GM15510 (cell line): ENCODE measurements around the gene ACCSL.

Experiments used
- POLR2A ChIP-seq: IDR thresholded peaks from 3 replicates; pipeline ENCODE4 v1.6.1; 2011; ENCODE audit warnings: borderline replicate concordance; ENCODE audit not compliant: insufficient read length; ENCODE audit errors: extremely low read depth

The ACCSL gene

DNA sequence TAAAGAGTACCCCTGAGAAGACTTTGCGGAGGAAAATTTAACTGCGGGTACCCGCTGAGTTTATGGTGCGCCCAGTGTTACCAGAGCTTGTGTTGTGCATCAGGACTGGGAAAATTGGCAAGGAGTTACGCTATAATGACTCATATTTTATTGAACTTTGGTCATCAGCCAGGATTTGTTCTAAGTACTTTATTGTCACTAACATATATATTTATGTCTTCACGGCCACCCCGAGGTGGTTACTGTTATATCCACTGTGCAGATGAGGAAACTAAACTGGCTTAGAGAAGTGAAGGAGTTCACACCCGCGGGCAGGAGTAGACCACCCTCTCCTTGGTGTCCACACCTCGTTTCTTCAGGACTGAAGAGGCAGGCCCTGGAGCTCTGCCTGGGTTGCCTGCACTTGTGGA, 19.0 kb downstream of the ACCSL start:
- TF ChIP-seq POLR2A, result no peak

DNA sequence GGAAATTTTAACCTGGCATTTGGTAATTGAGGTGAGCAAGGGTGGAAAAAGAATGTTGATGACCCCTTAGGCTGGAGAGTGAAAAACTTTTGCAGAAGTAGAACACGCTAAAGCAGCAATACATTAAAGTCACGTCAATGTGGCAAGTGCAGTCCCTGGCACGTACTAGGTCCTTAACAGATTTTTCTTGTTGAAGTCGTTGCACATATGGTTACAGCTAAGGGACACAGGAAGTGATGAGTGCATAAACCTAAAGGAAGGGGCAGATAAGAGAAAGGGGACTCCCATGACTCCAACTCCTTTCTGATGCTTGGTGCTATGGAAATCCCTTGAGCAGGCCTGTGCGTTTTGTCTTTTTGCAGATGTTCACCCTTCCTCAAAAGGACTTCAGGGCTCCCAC, 19.5 kb downstream of the ACCSL start:
- no peak for TF ChIP-seq POLR2A

DNA sequence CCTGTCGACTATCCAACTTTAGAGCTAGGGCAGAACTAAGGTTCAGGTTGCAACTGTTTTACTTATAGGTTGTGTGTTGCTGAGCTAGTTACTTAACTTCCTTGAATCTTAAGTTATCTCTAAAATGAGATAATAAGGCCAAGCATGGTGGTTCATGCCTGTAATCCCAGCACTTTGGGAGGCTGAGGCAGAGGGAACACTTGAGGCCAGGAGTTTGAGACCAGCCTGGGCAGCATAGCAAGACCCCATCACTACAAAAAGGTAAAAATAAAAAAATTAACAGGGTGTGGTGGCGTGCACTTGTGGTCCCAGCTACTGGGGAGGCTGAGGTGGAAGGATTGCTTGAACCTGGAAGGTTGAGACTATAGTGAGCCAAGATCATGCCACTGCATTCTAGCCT, 20.4 kb downstream of the ACCSL start:
- no peak for TF ChIP-seq POLR2A

DNA sequence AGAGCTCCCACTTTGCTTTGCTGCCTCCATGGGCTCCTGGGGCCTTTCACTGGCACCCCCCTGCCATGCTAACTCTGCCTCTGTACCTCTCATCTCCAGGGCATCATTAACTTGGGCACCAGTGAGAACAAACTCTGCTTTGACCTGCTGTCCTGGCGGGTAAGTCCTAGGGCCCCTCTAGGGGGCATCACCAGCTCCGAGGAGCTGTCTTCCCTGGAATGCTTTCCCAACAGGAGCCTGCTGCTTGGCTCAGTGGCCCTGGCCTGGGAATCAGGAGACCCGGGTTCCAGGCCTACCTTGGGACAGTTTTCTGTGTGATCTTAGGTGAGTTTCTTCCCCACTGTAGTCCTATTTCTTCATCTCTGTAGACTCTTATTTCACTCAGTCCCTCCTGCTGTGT, 23.4 kb downstream of the ACCSL start:
- TF ChIP-seq POLR2A, result no peak

DNA sequence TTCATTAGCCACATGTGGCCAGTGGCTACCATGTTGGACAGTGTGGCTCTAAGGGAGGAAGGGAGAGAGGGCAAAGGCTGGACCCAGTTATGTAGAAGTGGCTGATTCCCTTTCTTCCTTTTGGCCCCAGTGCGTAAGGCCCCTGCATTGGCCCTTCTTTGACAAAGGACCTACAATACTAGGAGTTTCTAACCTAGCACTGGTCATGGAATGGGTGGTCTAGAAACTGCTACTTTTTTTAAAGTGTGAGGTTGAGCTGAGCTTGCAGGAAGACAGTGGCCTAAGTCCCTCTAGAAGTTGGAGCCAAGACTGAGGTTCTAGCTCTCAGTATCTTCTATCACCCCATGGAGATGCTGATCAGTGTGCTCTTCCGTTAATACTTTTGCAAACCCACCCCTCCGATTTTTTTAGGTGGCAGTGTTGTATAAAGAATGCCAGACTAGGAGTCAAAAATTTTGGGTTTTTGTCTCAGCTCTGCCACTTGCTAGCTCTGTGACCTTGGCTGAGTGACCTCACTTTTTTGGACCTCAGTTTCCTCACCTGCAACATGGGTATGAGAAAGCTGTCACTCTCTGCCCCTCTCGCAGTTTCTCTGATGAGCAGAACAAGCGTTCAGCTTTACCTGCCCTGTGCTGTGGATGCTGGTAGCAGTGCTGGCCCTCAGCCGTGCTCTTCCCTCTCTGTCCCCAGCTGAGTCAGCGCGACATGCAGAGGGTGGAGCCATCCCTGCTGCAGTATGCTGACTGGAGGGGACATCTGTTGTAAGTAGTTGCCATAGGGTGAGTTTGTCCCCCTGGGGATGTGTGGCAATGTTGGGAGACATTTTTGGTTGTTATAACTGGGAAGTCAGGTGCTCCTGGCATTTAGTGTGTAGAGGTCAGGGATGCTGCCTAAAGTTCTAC, 25.2 kb downstream of the ACCSL start:
- TF ChIP-seq POLR2A, result no peak

DNA sequence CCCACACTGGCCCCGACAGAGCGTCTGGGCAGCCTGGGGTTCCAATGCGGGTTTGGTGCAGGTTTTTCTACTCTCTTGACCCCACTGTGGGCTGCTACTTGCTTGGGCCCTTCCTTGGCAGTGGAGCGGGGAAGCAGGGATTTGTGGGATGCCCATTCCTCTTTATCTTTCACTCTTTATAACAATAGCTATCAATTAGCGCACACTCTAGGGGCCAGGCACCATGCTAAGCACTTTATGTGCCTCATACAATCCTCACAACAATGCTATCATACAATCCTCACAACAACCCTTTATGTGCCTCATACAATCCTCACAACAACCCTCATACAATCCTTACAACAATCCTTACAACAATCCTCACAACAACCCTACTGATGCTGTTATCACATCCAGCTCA, 31.0 kb downstream of the ACCSL start:
- TF ChIP-seq POLR2A, result no peak

DNA sequence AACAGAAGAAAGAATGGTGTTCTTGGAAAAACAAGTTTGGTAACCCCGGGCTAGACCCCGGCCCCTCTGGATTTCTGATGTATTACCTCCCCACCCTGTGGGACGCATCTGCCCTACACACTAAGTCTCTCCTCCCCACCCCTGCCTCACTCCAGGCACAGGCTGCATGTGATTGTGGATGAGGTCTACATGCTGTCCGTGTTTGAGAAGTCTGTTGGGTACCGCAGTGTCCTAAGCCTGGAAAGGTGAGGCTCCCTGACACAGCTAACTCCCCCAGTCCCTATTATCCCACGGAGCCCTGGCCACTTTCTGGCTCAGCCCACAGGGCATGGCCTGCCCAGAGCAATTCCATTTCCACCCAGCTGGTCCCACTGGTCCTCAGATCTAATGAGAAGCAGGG, 31.6 kb downstream of the ACCSL start:
- TF ChIP-seq POLR2A, result no peak

DNA sequence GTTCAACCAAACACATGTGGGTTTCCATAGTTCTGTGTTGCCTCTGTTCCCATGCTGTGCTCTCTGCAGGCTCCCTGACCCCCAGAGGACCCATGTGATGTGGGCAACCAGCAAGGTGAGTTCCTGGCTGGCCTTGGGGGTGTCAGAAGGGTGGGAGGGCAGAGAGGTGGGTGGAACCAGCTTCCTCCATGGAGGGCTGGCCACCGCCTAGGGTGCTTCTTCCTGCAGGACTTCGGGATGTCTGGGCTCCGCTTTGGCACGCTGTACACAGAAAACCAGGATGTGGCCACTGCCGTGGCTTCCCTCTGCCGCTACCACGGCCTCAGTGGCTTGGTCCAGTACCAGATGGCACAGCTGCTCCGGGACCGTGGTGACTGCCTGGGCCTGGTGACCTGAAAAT, 33.2 kb downstream of the ACCSL start:
- TF ChIP-seq POLR2A, result no peak

DNA sequence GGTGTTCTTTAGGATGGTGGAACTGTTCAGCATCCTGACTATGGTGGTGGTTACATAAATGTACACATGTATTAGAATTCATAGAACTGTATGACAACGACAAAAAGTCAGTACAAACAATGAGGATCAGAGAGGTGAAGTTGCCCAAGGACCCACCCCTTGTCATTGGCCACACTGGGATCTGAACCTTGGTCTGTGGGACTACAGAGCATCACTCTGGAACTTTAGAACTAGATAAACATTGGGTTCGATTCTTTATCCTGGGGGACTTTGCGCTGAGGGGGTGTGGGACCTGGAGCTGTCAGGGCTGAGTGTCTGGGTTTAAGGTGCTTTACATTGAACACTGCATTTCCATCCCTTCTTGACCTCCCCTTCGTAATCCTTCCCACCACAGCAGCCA, 34.9 kb downstream of the ACCSL start:
- no peak for TF ChIP-seq POLR2A

DNA sequence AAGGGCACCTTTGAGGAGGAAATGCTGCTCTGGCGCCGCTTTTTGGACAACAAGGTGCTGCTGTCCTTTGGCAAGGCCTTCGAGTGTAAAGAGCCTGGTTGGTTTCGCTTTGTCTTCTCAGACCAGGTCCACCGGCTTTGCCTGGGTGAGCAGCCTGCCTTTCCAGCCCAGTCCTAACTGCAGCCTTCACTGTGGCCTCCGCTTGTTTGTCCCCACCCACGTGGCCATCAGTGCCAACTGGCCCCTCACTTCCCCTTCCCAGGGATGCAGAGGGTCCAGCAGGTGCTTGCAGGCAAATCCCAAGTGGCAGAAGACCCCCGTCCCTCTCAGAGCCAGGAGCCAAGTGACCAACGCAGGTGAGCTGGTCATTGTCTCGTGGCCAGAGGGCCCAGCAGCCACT, 35.7 kb downstream of the ACCSL start:
- TF ChIP-seq POLR2A, result no peak

DNA sequence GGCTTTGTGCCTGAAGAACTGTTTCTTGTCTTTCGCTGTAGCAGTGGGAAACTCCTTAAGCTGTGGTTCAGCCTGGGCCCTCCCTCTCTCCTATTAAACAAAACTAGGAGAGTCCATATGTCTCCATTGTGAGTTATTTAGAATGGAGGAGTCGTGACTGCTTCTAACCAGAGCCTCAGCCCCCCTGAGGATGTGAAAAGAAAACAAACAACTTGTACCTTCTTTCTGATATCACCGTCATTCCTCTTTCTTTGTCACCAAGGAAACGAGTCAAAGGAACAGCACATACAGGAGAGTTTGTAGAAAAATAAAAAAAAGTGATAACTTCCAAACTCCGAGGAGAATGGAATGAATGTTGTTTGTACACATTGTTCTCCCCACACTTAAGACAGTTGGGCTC, 36.1 kb downstream of the ACCSL start:
- TF ChIP-seq POLR2A, result no peak

DNA sequence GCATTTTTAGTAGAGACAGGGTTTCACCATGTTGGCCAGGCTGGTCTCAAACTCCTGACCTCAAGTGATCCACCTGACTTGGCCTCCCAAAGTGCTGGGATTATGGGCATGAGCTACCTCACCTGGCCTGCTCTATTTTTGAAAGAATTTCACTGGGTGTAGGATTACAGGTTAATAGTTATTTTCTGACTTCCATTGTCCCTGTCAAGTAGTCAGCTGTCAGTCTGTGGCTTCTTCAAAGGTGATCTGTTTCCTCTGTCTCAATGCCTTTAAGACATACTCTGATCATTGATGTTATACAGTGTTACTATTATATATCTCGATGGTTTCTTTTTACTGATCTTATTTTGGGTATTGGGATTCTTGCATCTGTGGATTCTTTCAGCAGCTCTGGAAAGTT, 37.5 kb downstream of the ACCSL start:
- no peak for TF ChIP-seq POLR2A

DNA sequence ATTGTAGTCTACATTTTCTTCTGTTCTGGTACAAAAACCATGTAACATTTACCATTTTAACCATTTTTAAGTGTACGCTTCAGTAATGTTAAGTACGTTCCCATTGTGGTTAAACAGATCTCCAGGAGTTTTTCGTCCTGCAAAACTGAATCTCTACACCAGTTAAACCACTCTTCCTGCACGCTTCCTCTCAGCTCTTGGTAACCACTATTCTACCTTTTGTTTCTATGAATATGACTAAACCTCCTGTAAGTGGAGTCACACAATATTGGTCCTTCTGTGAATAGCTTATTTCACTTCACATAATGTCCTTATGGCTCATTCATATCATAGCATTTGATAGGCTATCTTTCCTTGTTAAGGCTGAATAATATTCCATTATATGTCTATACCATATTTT, 40.6 kb downstream of the ACCSL start:
- TF ChIP-seq POLR2A, result no peak

DNA sequence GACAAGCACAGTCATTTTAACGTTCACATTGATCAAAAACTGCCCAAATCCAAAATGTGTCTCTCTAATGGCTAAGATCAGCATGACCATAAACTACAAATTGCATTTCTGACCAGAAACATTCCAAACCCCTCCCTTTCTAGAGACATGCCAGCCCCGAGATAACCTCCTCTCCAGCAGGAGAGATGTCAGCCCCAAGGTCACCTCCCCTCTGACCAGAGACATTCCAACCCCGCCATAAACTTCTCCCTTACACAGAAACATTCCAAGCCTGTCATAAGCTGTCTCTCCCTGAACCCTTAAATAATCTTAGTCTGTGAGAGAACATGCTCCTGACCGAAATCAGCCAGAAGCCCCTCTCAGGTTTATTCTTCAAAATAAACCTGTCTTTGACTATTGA, 41.1 kb downstream of the ACCSL start:
- TF ChIP-seq POLR2A, result no peak

DNA sequence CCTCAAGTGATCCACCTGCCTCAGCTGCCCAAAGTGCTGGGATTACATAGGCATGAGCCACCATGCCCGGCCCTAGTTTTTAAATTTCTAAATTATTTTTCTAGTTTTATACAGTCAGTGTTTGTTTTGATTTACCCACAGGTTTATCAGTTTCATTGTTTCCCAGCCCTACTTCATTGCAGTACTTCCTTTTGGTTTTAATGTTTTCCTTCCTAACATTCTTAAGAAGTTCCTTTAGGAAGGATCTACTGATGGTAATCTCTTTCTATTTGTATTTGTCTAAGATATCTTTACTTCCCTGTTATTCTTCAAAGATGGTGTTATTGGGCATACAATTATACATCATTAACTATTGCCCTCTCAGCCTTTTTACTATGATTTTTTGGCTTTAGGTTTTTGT, 42.8 kb downstream of the ACCSL start:
- TF ChIP-seq POLR2A, result no peak

DNA sequence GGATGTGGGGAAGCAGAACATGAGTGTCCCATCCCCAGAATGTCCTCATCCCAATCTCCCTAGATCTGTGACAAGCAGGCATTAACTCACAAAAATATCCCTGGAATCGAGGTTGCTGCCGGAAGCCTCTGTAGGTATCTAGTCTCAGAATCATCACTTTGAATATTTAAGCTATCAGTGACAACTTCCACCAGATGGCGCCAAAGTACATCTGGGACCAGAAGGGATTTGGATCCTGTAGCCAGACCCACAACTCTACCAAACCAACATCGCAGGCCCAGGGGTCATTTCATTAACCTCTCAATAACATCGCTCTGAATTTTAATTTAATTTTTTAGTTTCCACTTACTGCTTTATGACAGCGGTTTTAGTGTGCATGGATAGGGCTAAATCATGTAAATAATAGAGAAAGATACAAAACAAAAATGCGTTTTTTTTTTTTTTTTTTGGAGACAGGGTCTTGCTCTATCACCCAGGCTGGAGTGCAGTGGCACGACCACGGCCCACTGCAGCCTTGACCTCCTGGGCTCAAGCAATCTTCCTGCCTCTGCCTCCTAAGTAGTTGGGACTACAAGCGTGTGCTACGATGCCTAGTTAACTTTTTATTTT, 46.6 kb downstream of the ACCSL start:
- TF ChIP-seq POLR2A, result no peak

DNA sequence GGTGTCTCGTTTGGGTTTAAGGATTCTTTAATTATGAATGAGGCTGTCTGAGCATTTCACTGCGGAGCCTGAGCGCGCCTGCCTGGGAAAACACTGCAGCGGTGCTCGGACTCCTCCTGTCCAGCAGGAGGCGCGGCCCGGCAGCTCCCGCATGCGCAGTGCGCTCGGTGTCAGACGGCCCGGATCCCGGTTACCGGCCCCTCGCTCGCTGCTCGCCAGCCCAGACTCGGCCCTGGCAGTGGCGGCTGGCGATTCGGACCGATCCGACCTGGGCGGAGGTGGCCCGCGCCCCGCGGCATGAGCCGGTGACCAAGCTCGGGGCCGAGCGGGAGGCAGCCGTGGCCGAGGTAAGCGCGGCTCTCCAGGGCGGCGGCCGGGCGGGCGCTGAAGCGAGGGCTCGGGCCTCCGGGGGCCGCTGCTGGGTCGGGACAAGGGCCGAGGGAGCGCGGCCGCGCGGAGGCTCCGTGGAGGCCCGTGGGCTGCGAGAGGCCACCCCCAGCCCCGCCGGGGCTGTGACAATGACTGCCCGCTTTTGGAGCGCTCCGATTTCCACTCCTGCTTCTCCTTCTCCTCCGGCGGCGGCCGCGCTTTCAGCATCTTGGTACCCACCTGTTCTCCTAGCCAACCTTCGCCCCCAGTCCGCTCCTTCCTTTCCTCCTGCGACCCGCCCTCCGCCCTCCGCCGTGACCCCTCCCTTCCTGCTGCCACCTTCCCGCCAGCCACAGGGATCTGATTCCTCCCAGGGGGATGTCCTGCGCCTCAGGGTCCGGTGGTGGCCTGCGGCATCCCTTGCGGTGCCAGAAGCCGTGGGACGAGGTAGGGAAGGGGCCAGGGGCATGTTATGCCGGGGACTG, 48.0 kb downstream of the ACCSL start, which contains the start of gene EXT2:
Gene EXT2, plus strand, starts transcription at position 173 of the 854 bp plus-strand sequence. CDS start 12,035 bp downstream, outside the sequence.
- peak; percentile 67 for TF ChIP-seq POLR2A
